ENCODE results near the gene OGFOD3.

DNA sequence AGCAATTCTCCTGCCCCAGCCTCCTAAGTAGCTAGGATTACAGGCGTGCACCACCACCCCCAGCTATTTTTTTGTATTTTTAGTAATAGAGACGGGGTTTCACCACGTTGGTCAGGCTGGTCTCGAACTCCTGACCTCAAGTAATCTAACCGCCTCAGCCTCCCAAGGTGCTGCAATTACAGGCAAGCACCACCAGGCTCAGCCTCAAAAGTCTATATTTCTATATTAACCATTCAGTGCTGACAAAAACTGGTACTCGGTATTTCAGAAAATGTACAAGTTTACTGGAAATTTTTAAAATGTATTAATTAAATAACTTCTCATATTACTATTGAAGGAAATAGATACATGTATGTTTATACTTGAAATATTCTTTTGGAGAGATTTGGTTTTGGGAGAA is 1.6 kb downstream of the OGFOD3 start:
- TF ChIP-seq POLR2A (IDR thresholded peaks at IDR 0.05) = no peak
- TF ChIP-seq, protein P1, sequence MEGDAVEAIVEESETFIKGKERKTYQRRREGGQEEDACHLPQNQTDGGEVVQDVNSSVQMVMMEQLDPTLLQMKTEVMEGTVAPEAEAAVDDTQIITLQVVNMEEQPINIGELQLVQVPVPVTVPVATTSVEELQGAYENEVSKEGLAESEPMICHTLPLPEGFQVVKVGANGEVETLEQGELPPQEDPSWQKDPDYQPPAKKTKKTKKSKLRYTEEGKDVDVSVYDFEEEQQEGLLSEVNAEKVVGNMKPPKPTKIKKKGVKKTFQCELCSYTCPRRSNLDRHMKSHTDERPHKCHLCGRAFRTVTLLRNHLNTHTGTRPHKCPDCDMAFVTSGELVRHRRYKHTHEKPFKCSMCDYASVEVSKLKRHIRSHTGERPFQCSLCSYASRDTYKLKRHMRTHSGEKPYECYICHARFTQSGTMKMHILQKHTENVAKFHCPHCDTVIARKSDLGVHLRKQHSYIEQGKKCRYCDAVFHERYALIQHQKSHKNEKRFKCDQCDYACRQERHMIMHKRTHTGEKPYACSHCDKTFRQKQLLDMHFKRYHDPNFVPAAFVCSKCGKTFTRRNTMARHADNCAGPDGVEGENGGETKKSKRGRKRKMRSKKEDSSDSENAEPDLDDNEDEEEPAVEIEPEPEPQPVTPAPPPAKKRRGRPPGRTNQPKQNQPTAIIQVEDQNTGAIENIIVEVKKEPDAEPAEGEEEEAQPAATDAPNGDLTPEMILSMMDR (IDR thresholded peaks at IDR 0.05) = no peak
